Measurements from ENCODE around the gene UST. TPM values are rescaled to one million over a fixed set of nuclear protein-coding genes. Genes with fewer than 3 reads are reported as not detected.
"Not testable (repeated sequence)": the region's sequence is repeated elsewhere in the genome, so short reads cannot be mapped to it uniquely, and the experiment has no call there.

Gene UST
- total RNA-seq, 1 donor from 2014 or later: 4.4 TPM

DNA sequence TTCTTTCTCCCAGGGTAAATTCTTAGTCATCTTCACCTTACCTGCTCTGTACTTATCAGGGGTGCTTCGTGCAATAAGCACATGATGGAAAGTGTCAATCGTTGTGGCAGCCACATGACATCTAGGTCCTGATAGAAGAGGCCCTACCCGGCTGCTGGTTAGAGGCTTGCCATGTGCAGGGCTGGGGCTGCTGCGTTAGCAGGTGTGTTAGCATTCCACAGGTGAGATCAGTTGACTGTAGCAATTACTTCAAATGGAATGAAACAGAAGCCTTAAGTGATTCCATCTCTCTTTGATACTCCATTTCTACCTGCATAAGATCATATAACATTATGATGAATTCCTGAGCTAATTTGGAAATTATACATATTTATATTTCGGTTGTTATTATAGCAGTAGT, 127.0 kb downstream of the UST start:
- ATAC-seq: no peak
- intact Hi-C loops (cut with DNase I): loop anchor here (10.0 kb wide), 1 partner anchor 109 kb away; no protein-coding TSS in a partner anchor
- DNase-seq (ENCODE audit: missing footprints): no peak

DNA sequence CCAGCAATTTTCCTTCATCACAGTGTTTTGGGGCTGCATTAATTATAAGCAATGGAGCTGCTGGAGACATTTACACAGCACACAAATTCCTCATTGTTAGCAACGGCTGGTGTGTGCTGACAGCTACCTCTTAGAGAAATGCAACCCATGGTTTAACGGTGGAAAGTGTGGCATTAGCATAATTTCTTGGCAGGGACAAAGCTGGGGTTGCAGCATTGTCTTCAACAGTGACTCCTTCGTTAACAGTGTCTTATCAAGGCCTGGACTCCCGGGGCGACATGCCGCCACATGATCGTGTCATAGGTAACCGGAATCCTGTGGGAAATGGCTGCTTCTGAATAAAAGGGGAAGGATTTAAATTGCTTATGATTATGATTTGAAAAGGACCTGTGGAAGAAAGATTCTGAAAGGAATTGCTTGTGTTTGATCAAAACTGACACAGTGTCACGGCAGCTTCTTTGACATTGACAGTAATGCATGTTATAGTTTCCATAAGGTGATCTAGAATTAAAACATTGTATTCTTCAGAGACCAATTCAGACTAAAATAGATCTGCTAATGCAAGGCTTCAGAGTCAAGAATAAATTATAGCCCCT, 128.0 kb downstream of the UST start:
- DNase-seq (ENCODE audit: missing footprints) (no peak), ATAC-seq (peak; percentile 89)
- intact Hi-C loops (cut with DNase I): loop anchor here (10.0 kb wide), 1 partner anchor 110 kb away; no protein-coding TSS in a partner anchor

- DNase-seq (ENCODE audit: missing footprints) (no peak), ATAC-seq (no peak)
- intact Hi-C loops (cut with DNase I): loop anchor here (10.0 kb wide), 1 partner anchor 114 kb away; no protein-coding TSS in a partner anchor
Observed at GRCh38 chr6:148878683-148879082, 131.9 kb downstream of the UST start.

- ATAC-seq; DNase-seq (ENCODE audit: missing footprints); intact Hi-C loops (cut with DNase I): not testable (repeated sequence)
Observed at GRCh38 chr6:148880742-148881141, 133.9 kb downstream of the UST start.

DNA sequence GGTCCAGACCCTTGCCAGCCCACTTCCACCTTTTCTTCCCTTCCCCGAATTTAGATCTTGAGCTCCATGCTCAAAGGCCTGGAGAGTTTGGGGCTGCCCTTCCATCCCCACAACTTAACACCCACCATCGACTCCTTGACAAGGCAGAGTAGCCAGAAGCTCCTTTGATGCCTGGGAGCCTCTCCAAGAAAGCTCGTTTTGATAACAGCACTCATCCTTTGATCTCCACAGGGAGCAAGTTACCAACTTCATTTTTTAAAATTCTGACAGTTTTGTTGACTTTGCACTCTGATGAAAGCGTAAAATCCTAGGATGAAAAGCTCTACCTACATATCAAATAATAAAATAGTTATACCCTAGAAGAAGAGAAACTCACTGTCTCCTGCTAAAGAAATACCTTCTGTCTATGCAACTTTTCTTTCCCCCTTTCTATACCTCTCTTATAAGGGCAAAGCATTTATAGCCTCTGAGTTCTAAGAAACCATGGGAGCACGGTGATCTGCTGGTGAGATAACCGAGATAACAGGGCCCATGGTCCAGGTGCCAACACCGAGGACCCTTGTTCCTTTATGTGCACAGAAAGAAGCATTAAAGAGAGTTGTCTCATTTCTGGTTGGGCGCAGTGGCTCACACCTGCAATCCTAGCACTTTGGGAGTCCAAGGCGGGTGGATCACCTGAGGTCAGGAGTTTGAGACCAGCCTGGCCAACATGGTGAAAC, 134.9 kb downstream of the UST start:
- DNase-seq (ENCODE audit: missing footprints): no peak
- intact Hi-C loops (cut with DNase I): no loop called here
- ATAC-seq: no peak

DNA sequence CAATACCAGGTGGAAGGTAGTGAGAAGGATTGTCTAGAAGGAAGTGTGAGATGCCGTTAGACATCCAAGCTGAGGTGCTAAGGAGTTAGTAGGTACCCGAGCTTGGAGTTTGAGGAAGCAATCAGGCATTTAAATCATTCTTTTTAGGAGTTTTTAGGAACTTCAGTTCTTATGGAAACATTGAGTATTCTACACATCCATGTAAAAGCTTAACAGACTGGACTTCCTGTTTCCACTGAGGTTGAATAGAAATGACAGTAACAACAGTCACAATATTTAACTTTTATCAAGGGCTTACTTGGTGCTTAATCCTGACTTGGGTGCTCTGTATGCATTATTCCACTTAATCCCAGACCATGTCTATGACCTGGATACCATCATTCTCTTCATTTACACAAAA, 136.4 kb downstream of the UST start:
- intact Hi-C loops (cut with DNase I): no loop called here

GRCh38 chr6:148884461-148884860, 137.6 kb downstream of the UST start:
- DNase-seq (ENCODE audit: missing footprints) (no peak), ATAC-seq (no peak)
- intact Hi-C loops (cut with DNase I): no loop called here

More for the DNA sequence above, 136.4 kb downstream of the UST start:
- ATAC-seq (no peak), DNase-seq (ENCODE audit: missing footprints) (no peak)

GRCh38 chr6:148885136-148885865, 138.5 kb downstream of the UST start:
- ATAC-seq (no peak), DNase-seq (ENCODE audit: missing footprints) (no peak)
- intact Hi-C loops (cut with DNase I): no loop called here

DNA sequence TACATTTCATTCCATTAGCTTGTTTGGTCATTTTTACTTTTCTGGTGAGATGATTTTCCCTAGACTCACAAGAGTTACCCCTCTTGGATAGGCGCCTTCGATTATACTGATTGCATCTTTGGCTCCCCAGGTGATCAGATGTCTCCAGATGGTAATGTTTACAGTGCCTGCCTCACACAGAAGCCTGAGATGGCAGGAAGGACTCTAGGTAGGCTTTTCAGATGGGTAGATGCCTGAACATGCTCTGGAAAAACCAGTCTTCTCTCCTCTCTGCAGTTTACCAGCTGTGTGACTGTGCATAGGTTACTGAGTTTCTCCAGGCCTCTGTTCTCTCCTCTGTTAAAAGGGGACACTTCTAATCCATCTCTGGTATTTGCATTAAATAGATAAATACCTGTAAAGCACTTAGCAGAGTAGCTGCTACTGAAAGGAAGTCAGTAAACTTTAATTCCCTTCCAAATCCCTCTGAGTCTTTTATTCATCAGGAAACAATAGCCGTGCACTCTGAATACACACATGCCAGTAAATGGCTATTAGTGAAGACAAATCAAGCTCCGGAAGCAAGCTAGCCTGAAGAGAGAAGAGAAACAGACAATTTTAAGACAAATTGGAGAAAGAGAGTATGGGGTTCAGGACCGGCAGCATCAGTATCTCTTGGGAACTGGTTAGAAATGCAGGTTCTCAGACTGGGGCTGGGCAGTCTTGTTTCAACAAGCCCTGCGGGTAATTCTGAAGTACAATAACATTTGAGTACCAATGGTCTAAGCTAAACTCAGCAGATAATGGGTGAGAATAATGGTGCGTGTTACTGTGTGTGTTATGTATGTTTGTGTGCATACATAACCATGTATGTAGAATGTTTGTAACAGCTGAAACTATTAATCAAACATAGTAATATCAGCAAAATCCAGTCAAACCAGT, 139.4 kb downstream of the UST start:
- intact Hi-C loops (cut with DNase I): no loop called here
- DNase-seq (ENCODE audit: missing footprints): no peak
- no peak for ATAC-seq

DNA sequence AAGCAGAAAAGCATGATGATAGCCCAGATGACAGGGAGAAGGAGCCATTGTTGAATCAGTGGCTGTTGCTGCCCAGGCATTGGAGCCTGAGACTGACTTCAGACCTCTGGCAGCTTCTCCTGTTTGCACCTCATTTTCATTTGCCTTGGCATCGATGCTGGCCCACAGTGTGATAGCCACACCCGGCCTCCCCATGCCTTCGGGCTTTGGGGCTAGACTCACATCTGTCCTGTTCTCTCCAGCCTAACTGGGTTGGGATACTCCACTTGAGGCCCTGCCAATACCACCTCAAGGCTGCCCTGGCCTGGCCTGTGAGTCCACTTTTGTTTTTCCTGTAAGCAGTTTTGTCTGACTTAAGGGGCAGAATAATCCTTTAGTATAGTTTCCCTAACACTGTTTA, 140.4 kb downstream of the UST start:
- intact Hi-C loops (cut with DNase I): no loop called here
- DNase-seq (ENCODE audit: missing footprints): no peak
- ATAC-seq: no peak

DNA sequence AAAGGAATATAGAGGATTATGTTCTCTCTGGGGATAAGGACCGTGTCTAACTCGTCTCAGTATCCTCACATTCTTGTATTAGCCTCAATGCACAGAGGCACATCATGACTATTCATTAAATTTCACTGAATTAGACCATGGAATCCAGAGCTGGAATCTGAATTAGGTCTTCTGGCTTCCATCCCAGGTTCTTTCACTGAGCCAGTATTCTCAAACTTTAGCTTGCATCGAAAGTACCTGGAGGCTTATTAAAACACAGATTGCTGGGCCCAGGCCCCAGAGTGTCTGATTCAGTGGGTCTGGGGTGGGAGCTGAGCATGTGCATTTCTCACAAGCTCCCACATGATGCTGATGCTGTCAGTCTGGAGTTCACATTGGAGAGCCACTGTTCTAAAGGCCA, 142.0 kb downstream of the UST start:
- intact Hi-C loops (cut with DNase I): no loop called here
- DNase-seq (ENCODE audit: missing footprints): no peak
- ATAC-seq: no peak

DNA sequence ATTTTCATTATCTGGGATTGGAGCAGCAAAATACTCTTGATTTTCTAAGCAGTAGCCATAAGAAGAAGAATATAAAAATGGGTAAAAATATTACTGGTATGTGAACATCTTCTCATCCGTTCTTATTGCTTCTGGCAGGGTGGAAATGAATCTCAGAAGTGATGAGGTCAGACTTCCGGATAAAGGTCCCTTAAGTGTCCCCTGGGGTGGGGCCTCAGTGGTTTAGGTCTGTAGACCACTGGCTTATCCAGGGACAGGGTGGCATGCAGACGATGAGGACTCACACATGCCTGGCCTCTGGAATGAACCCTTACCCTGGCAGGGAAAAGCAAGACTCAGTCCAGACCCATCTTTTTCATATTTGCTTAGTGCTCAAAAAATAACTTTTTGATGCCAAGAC, 143.3 kb downstream of the UST start:
- peak; percentile 56 for ATAC-seq
- DNase-seq (ENCODE audit: missing footprints): no peak
- intact Hi-C loops (cut with DNase I): no loop called here

- ATAC-seq: no peak
- DNase-seq (ENCODE audit: missing footprints): no peak
- intact Hi-C loops (cut with DNase I): no loop called here
Observed at GRCh38 chr6:148890652-148891404, 144.0 kb downstream of the UST start.

GRCh38 chr6:148891405-148891783, 144.6 kb downstream of the UST start:
- DNase-seq (ENCODE audit: missing footprints): no peak
- intact Hi-C loops (cut with DNase I): no loop called here
- ATAC-seq: no peak

DNA sequence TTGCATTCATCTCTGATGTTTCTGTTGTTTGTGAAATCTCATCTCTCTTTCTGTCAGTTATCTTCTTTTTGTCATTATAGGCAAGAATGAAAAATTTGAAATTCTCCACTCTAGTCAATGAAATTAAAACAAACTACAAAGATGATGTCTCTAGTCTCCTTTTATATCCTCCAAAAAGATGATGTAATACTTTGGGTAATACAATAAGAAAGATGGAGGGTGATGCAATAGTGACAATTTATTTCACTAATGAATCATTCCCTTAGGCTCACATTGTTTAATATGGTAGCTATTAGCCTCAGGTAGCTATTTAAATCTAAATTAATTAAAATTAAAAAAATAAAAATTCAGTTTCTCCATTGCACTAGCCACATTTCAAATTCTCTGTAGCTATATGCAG, 145.4 kb downstream of the UST start:
- intact Hi-C loops (cut with DNase I): no loop called here
- DNase-seq (ENCODE audit: missing footprints) (no peak), ATAC-seq (no peak)

DNA sequence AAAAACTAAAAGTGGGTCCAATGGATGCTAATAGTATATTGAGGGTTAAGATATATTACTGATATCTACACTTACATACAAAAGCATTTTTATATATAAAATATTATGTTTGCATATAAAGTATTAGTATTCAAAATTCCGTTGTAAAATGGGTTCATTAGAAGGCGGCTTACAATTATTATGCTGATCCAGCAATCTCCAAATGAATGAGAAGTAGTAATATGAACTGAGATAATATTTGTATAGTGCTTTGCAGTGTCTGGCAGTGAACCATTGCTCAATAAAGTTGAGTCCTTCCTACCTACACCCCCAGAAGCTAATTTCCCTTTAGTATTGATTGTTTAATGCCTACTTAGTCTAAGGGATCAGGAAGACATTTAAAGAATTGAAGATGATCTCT, 146.2 kb downstream of the UST start:
- no peak for DNase-seq (ENCODE audit: missing footprints)
- ATAC-seq: no peak
- intact Hi-C loops (cut with DNase I): no loop called here

- intact Hi-C loops (cut with DNase I): no loop called here
- no peak for ATAC-seq
- DNase-seq (ENCODE audit: missing footprints): no peak
Observed at GRCh38 chr6:148893481-148893880, 146.7 kb downstream of the UST start.

DNA sequence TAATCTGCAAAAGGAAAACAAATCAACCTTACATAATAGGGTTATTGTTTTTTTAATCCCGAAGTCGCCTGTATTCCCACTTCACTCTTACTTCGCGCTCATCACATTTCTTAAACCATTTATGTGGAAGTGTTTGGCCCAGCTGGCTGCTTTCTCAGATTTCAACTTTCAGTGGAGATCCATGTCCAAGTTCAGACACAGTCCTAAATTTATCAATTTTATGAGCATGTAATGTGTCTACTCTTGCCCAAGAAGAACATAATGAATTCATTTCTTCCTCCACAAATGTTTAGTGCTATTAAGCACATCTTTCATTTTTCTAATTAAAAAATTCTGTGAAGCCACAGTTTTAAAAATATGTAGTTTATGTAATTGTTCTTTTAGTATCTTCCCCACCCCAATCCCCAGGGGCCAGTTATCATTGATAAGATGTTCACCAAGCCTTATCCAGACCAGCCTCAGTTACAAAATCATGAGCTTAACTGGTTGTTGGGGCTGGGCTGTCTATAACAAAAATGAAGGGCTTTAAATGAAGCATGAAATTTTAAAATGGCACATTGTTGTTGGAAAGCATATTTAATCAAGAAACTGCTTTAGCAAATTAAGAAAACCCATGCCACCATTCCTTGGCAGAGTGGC, 151.7 kb downstream of the UST start:
- intact Hi-C loops (cut with DNase I): no loop called here
- peak; percentile 73 for ATAC-seq
- no peak for DNase-seq (ENCODE audit: missing footprints)
